LNCaP clone FGC (cell line): ENCODE measurements around the gene RBM19.
A peak's percentile ranks its signal among the peaks of the same experiment; 100 is the strongest.

Experiments
- DNase-seq: peaks from one replicate; pipeline ENCODE4 v3.0.0-alpha.2; 2011; ENCODE audit warnings: low read depth
- H3K4me3 ChIP-seq: 2 replicates; pipeline ENCODE4 v1.5.1; 2011; ENCODE audit warnings: mild to moderate bottlenecking, low read depth, low read length, control low read depth
- TF ChIP-seq, protein P1 (sequence below): IDR thresholded peaks from 2 replicates; pipeline ENCODE4 v1.5.1; 2012; ENCODE audit warnings: mild to moderate bottlenecking; ENCODE audit not compliant: control insufficient read depth, insufficient read depth; ENCODE audit errors: extremely low read depth

Gene RBM19

GRCh38 chr12:113826805-113827538 lies 139.2 kb downstream of the RBM19 start:
- TF ChIP-seq, protein P1, sequence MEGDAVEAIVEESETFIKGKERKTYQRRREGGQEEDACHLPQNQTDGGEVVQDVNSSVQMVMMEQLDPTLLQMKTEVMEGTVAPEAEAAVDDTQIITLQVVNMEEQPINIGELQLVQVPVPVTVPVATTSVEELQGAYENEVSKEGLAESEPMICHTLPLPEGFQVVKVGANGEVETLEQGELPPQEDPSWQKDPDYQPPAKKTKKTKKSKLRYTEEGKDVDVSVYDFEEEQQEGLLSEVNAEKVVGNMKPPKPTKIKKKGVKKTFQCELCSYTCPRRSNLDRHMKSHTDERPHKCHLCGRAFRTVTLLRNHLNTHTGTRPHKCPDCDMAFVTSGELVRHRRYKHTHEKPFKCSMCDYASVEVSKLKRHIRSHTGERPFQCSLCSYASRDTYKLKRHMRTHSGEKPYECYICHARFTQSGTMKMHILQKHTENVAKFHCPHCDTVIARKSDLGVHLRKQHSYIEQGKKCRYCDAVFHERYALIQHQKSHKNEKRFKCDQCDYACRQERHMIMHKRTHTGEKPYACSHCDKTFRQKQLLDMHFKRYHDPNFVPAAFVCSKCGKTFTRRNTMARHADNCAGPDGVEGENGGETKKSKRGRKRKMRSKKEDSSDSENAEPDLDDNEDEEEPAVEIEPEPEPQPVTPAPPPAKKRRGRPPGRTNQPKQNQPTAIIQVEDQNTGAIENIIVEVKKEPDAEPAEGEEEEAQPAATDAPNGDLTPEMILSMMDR: no peak
- no peak for DNase-seq

GRCh38 chr12:113825705-113826104 lies 140.4 kb downstream of the RBM19 start:
- no peak for DNase-seq
- TF ChIP-seq, protein P1: peak; percentile 12; the same call in 1 of the 2 replicates
- H3K4me3 ChIP-seq: no peak overlapping the region

More at GRCh38 chr12:113826805-113827538, 139.2 kb downstream of the RBM19 start:
- H3K4me3 ChIP-seq: no peak overlapping the region

- TF ChIP-seq, protein P1: no peak
- no peak overlapping the region for H3K4me3 ChIP-seq
- no peak for DNase-seq
Observed at GRCh38 chr12:113823816-113824215, 142.3 kb downstream of the RBM19 start.

DNA sequence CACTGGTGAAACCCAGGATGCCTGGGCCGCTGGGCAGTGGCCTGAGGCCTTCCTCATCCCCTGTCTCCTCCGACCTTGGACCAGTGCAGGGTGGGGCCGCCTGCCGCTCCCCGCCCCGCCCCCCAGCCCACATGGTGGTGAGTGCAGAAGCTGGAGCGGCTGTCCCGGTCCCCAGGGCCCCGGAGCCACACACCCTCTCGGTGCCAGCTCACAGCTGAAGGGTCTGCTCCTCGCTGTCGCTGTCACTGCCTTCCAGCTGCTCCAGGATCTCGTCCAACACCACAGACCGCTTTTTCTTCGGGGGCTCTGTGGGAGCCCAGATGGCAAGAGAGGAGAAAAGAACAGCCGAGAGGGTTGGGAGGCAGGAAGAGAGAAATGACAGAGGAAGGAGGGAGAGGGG lies 143.1 kb downstream of the RBM19 start:
- H3K4me3 ChIP-seq: no peak overlapping the region
- no peak for DNase-seq
- TF ChIP-seq, protein P1: no peak

GRCh38 chr12:113820842-113821241 lies 145.3 kb downstream of the RBM19 start:
- no peak for DNase-seq
- TF ChIP-seq, protein P1: no peak
- no peak overlapping the region for H3K4me3 ChIP-seq

- DNase-seq: no peak
- TF ChIP-seq, protein P1: no peak
- no peak overlapping the region for H3K4me3 ChIP-seq
Observed at GRCh38 chr12:113820309-113820708, 145.8 kb downstream of the RBM19 start.

DNA sequence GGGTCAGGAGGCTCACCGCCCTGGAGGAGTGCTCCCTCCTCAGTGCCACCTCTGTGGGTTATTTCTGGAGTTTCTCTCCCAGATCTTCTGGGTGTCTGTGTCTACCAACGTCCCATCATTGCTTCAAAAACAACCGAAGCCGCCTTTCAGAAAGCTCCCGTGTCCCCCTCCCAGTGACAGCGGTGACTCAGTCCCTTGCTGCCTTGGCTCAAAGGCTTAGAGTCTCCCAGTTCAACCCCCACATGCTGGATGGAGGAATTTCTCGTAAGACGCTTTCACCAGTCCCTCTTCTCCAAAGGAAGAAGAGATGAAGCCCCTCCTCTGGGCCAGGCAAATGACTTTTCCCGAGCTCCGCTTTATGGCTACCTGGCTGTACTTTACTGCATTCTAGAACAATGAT lies 146.6 kb downstream of the RBM19 start:
- TF ChIP-seq, protein P1: no peak
- DNase-seq: no peak
- no peak overlapping the region for H3K4me3 ChIP-seq
